C4-2B (cell line): ENCODE results near the gene ACSF3.
A peak's percentile ranks its signal among the peaks of the same experiment; 100 is the strongest.

Source experiments
- H3K27ac ChIP-seq: fragments of 450-650 bp; 2 replicates; pipeline ENCODE4 v1.5.1; 2017
- CTCF ChIP-seq: fragments of 450-650 bp; conservative IDR thresholded peaks from 2 replicates; pipeline ENCODE4 v1.5.1; 2017; ENCODE audit warnings: mild to moderate bottlenecking
- ZFX ChIP-seq: fragments of 450-650 bp; IDR thresholded peaks from 2 replicates; pipeline ENCODE4 v1.6.1; 2017

ACSF3 gene

GRCh38 chr16:89120281-89120680 is 26.6 kb downstream of the ACSF3 start:
- TF ChIP-seq CTCF (no peak), ZFX (no peak)
- H3K27ac ChIP-seq: no peak overlapping the region

DNA sequence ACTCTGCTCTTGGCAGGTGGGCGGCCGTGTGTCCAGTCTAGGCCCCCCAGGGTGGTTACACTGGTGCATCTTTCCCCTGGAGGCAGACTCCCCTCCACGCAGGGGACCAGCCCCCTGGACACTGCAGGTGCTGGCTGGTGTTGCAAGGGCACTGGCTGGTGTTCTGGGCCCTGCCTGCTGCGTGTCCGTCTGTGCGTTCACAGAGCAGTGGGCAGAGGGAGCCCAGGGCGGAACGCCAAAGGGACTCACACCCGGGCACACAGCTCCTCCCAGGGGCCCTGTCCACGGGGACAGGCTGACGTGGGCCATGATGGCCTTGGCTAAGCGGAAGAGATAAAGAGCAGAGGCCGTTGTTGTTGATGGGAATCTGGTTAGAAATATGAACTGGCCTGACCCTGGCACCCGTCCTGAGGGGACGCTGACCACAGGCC is 27.3 kb downstream of the ACSF3 start:
- TF ChIP-seq ZFX: no peak
- no peak for TF ChIP-seq CTCF
- H3K27ac ChIP-seq: peak overlapping the region; percentile 53; the same call in 1 of the 2 replicates

DNA sequence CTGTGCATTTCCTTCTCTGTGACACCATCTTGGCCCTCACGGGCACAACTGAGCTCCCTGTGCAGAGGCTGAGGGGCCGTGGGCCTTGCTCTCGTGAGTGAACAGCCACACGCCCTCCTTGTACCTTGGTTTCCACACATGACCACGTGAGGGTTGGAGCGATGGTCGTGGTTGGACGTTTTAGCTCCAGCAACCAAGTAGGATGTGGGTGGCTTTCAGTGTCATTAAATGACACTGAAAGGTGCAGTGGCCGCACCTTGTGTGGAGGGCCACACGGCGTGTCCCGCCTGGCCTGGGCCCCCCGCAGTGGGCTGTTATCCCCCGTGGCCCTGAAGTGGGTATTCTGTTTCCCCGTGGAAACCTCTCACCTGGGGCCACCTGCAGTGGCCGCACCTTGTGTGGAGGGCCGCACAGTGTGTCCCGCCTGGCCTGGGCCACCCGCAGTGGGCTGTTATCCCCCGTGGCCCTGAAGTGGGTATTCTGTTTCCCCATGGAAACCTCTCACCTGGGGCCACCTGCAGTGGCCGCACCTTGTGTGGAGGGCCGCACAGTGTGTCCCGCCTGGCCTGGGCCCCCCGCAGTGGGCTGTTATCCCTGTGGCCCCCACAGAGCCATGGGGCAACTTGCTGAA is 28.2 kb downstream of the ACSF3 start:
- peak overlapping the region; percentile 53 for H3K27ac ChIP-seq
- TF ChIP-seq CTCF: no peak
- no peak for TF ChIP-seq ZFX

GRCh38 chr16:89122322-89122851 is 28.7 kb downstream of the ACSF3 start:
- peak overlapping the region; percentile 53 for H3K27ac ChIP-seq

DNA sequence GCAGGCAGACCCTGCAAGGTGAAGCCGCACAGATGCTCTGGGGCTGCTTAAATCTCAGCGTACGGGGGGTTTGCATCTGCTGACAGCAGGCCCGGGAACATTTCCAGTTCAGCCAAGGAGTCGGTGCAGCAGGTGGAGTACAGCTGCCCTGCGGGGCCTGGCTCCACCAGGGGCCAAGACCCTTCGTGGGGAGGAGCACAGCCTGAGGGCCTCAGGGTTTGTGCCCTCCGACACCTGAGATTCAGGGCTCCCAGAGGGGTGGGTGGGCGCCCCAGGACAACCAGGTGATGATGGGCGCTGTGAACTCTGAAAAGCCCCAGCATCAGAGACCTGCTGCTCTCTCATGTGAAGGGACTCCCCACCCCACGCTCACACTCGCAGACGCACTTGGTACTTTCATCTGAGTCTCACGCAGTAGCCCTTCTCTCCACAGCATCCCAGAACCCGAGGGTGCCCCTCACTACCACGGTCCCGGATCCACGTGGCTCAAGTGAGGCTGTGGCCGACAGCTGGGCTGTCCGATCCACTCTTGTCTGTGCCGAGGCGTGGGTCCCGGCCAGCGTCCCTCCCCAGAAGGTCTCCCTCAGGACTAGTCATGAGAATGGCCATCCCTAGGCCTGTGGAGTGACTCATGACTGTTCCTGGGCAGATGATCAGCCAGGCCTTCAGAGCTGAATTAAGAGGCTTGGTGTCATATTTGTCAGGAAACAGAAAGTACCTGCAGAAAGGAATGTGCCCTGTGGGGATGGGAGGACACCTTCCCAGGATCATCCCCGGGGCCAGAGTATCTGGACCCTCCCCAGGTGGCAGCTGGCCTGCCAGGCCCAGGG is 29.6 kb downstream of the ACSF3 start:
- peak overlapping the region; percentile 53 for H3K27ac ChIP-seq
- TF ChIP-seq ZFX: no peak
- no peak for TF ChIP-seq CTCF

More at GRCh38 chr16:89122322-89122851, 28.7 kb downstream of the ACSF3 start:
- TF ChIP-seq ZFX: no peak
- no peak for TF ChIP-seq CTCF

DNA sequence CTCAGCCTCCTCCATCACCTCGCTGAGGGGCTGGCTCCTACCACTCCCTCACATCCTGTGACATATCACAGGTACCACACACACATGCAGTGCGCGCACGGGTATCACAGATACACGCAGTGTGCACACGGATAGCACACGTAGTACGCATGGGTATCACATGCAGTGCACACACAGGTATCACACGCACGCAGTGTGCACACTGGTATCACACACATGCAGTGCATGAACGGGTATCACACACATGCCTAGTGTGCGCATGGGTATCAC is 30.1 kb downstream of the ACSF3 start:
- no peak overlapping the region for H3K27ac ChIP-seq
- TF ChIP-seq CTCF: no peak
- TF ChIP-seq ZFX: no peak

DNA sequence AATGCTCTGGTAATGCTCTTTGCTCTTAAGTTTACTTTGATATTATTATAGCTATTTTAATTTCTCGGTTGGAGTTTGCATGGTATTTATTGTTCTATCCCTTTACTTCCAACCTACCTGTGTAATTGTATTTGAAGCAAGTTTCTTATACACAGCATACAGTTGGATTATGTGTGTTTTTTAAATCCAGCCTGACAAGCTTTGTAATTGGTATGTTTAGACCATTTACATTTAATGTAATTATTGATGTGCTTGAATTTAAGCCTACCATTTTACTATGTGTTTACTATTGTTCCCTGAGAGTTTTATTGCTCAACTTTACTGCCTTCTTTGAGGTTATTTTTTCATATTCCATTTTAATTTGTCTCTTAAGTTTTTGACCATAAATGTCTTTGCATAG is 35.7 kb downstream of the ACSF3 start:
- no peak overlapping the region for H3K27ac ChIP-seq
- no peak for TF ChIP-seq CTCF
